OCI-M2 (cell line): Measurements from ENCODE around the gene PPARD.
"Not testable (repeated sequence)": the region's sequence is repeated elsewhere in the genome, so short reads cannot be mapped to it uniquely, and the experiment has no call there.

ENCODE experiments used
- DNase-seq: peaks from one replicate; lab custom pipeline; 2025; ENCODE audit not compliant: unreplicated experiment; lab: John Stamatoyannopoulos, UW

The PPARD gene

GRCh38 chr6:35435074-35435837, 92.9 kb downstream of the PPARD start:
- DNase-seq: no peak

- no peak for DNase-seq
Measured at GRCh38 chr6:35436071-35436857, 93.9 kb downstream of the PPARD start.

GRCh38 chr6:35438378-35439065, 96.2 kb downstream of the PPARD start:
- not testable (repeated sequence) for DNase-seq

- DNase-seq: no peak
Measured at GRCh38 chr6:35439308-35439707, 97.0 kb downstream of the PPARD start.

- DNase-seq: no peak
Measured at GRCh38 chr6:35441205-35441604, 98.8 kb downstream of the PPARD start.

- no peak for DNase-seq
Measured at GRCh38 chr6:35441642-35442041, 99.3 kb downstream of the PPARD start.

DNA sequence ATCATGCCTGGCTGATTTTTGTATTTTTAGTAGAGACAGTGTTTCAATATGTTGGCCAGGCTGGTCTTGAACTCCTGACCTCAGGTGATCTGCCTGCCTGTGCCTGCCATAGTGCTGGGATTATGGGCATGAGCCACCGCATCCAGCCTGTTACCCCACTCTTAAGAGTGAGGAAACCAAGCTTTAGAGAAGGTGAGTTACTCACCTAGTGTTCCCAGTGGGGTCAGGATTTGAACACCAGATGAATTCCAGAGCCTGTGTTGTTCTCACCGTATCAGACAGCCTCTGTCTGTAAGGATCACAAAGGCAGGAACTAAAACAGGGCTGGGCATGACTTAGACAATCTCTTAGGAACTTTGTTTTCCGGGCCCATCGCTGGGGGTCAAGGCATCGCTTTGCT, 100.3 kb downstream of the PPARD start:
- no peak for DNase-seq

GRCh38 chr6:35443341-35444030, 101.1 kb downstream of the PPARD start:
- no peak for DNase-seq

DNA sequence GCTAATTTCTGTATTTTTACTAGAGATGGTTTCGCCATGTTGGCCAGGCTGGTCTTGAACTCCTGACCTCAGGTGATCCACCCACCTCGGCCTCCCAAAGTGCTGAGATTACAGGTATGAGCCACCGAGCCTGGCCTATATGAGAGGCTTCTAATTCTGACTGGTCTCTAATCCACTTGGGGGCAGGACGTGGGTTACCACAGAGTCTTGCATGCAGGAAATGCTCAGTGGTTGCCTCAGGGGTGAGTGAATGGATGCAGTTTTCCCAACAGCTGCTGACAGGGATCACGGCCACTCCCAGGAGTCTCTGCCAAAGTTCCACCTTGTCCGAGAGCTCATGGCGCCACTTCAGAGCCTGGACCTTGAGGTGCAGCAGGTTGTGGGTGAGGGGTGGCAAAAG, 103.3 kb downstream of the PPARD start:
- DNase-seq: no peak

DNA sequence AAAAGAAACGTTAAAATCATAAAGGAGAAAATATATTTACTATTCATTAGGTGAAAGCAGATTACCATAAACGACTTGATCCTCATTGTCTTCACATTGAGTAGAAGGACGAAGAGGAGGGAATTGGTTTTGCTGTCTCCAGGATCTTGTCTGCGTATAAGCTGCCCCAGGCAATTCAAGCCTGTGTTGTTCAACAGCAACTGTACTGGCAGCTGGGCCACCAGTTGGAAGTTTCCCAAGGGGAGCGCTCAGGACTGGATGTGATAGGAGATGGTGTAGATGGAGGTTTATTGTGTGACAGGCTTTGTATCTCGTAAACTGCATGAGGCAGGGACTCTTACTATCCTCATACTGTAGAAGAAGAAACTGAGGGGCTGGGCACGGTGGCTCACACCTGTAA, 105.8 kb downstream of the PPARD start:
- no peak for DNase-seq

- peak; percentile 46 for DNase-seq
Measured at GRCh38 chr6:35449287-35449881, 107.0 kb downstream of the PPARD start.

- no peak for DNase-seq
Measured at GRCh38 chr6:35451354-35452182, 109.2 kb downstream of the PPARD start.

DNA sequence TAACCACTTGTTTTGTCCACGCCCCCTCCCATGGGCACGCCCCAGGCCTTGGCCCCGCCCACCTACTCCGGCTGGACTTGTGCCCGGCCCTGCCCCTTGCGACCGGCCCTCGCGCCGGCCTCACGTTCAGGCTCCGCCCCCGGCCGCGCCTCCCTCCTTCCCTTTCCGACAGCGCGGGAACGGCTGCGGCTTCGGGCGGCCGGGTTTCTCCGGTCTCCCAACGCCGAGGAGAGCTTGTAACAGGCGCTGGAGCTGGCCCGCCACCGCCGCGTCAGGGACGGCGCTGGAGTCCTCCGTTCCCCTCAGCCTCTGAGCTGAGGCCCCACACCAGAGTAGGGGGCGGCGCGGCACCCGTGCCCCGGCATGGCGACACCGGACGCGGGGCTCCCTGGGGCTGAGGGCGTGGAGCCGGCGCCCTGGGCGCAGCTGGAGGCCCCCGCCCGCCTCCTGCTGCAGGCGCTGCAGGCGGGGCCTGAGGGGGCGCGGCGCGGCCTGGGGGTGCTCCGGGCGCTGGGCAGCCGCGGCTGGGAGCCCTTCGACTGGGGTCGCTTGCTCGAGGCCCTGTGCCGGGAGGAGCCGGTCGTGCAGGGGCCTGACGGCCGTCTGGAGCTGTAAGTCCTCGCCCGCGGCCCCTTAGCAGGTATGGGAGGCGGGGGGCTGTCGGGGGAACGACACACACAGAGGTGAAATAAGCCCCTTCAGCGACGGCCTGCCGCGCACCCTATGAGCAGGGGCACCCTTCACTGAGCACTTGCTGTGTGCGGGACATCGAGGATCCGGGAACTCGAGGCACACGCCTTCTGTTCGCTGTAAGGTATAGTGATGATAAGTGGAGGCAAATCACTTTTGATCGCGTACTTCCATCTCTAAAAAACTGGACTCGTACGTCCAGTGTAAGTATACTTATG, 110.1 kb downstream of the PPARD start, which contains the start of gene FANCE:
FANCE (plus strand) TSS at position 156 of the 908 bp plus-strand sequence; CDS start at position 364, 208 bp downstream.
- peak; percentile 75 for DNase-seq

- no peak for DNase-seq
Measured at GRCh38 chr6:35453236-35453635, 110.9 kb downstream of the PPARD start.

- DNase-seq: no peak
Measured at GRCh38 chr6:35454391-35455110, 112.2 kb downstream of the PPARD start.

DNA sequence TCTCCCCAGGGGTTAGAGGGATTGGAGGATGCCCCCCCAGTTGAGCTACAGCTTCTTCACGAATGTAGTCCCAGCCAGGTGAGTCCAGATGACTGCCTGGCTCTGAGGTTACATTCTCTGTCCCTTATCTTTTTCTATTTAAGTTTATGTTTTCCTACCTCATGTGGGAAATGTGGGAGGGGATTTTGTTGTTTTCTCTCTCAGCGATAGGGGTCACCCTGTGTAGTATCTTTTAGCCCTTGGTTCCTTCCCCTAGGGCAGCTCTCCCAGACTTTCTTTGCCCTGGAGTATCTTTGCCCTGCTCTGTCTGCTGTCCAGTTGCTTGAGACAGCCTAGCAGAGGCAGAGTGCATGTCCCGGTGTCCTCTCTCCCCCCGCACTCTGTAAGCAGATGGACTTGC, 115.5 kb downstream of the PPARD start:
- DNase-seq: no peak

DNA sequence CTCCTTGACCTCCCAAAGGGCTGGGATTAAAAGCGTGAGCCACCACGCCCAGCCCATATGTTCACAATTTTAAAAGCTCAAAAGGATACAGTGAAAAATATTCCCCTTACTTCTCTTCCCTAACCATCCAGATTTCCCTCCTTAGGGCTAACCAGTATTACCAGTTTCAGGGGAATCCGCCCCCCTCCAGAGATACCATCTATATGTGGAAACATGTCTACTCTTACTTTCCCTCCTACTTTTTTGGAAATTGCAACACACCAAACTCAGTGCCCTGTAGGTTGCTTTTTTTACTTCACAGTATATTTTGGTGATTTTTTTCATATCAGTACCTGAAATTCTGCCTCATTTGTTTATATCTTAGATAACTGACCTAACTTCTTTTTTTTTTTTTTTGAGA, 118.9 kb downstream of the PPARD start:
- DNase-seq: no peak

DNA sequence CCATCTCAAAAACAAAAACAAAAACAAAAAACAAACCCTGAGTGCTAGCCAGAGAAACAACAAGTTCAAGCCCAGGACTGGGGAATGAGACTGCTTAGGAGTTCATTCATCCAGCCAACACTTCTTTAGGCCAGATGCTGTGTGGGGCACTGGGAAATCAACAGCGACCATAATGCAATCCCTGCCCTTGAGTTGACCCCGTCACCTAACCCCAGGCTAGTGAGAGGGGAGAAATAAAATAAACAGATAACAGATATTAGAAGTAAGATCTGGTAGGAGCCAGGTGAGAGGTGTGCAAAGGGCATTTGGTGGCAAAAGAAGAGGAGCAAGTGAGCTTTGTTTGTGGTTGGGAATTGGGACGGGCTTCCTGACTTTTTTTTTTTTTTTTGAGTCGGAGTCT, 120.9 kb downstream of the PPARD start:
- no peak for DNase-seq
